H1 (cell line): ENCODE results near the gene TMC3. TPM values are rescaled to one million over a fixed set of nuclear protein-coding genes. Genes with fewer than 3 reads are reported as not detected.

Experiments
- CTCF ChIA-PET: fragments of 300-600 bp; sonication (Branson Sonifier 250); formaldehyde crosslinking; loops from one replicate; lab custom pipeline; 2021; ENCODE audit not compliant: partially characterized antibody; lab: Charles Lee
- POLR2A ChIA-PET: fragments of 300-600 bp; sonication (Branson Sonifier 250); formaldehyde crosslinking; loops from one replicate; lab custom pipeline; 2021; ENCODE audit warnings: inconsistent platforms; ENCODE audit not compliant: partially characterized antibody; lab: Charles Lee
- DNase-seq, 2 experiments: peaks; one replicate each; pipeline versions ENCODE4 v3.0.0 to v3.0.0-alpha.2; 2010 to 2022; ENCODE audit warnings: low spot score in 2 of 2, low read depth in 1 of 2, mixed read lengths in 1 of 2
- FAIRE-seq: peaks from 2 replicates; lab custom pipeline; 2011; peaks lifted over from hg19 to GRCh38; lab: Jason Lieb, UNC
- H2AFZ ChIP-seq: 2 replicates; pipeline ENCODE4 v1.8.1; 2012; ENCODE audit warnings: low read length, inconsistent platforms
- H2AK5ac ChIP-seq: 2 replicates; pipeline ENCODE4 v1.6.1; 2013; ENCODE audit warnings: low read depth, low read length
- H2BK120ac ChIP-seq: replicated peaks from 2 replicates; pipeline ENCODE3; 2013; ENCODE audit warnings: low read depth, low read length, inconsistent platforms
- H2BK12ac ChIP-seq: 2 replicates; pipeline ENCODE4 v1.6.1; 2013; ENCODE audit warnings: low read depth, low read length
- H2BK15ac ChIP-seq: 2 replicates; pipeline ENCODE4 v1.6.1; 2013; ENCODE audit warnings: low read length
- H2BK20ac ChIP-seq: 2 replicates; pipeline ENCODE4 v1.6.1; 2013; ENCODE audit warnings: low read length
- H2BK5ac ChIP-seq: 2 replicates; pipeline ENCODE4 v1.6.1; 2013; ENCODE audit warnings: low read depth, low read length
- H3K14ac ChIP-seq: 2 replicates; pipeline ENCODE4 v1.6.1; 2013; ENCODE audit warnings: inconsistent platforms; ENCODE audit not compliant: insufficient read length
- H3K18ac ChIP-seq: 2 replicates; pipeline ENCODE4 v1.6.1; 2013; ENCODE audit warnings: low read length; ENCODE audit errors: extremely low read depth
- H3K23ac ChIP-seq: 2 replicates; pipeline ENCODE4 v1.6.1; 2013; ENCODE audit warnings: inconsistent platforms; ENCODE audit not compliant: insufficient read length
- H3K23me2 ChIP-seq: 2 replicates; pipeline ENCODE4 v1.6.1; 2013; ENCODE audit warnings: low read depth, low read length
- H3K27ac ChIP-seq: 2 replicates; pipeline ENCODE4 v1.6.1; 2011; ENCODE audit warnings: low read depth, low read length, inconsistent platforms
- H3K27me3 ChIP-seq, 4 experiments: replicated peaks in 1 of 4; 1 replicate in 1 of 4; 2 replicates in 3 of 4; pipeline versions ENCODE4 v1.6.1 to v1.8.1; 2011 to 2013; ENCODE audit warnings: low read length in 3 of 4, mild to moderate bottlenecking in 3 of 4, inconsistent platforms in 2 of 4, mixed read lengths in 2 of 4, moderate library complexity in 1 of 4; ENCODE audit not compliant: control insufficient read depth in 3 of 4, insufficient read depth in 3 of 4; ENCODE audit errors: extremely low read depth in 1 of 4
- H3K36me3 ChIP-seq, 4 experiments: 2 replicates each; pipeline versions ENCODE4 v1.6.1 to v1.8.1; 2011 to 2013; ENCODE audit warnings: mild to moderate bottlenecking in 4 of 4, low read length in 3 of 4, moderate library complexity in 2 of 4, control low read depth in 1 of 4, inconsistent platforms in 1 of 4; ENCODE audit not compliant: insufficient read depth in 4 of 4, control insufficient read depth in 2 of 4
- H3K4ac ChIP-seq: replicated peaks from 2 replicates; pipeline ENCODE3; 2013; ENCODE audit warnings: low read length, low read depth, mixed read lengths, inconsistent platforms; ENCODE audit not compliant: insufficient read length
- H3K4me1 ChIP-seq, 4 experiments: replicated peaks in 1 of 4; 1 replicate in 1 of 4; 2 replicates in 3 of 4; pipeline versions ENCODE4 v1.6.1 to v1.8.1; 2011 to 2013; ENCODE audit warnings: low read length in 3 of 4, inconsistent platforms in 2 of 4, mixed read lengths in 1 of 4; ENCODE audit not compliant: insufficient read depth in 4 of 4, control insufficient read depth in 3 of 4
- H3K4me2 ChIP-seq, 2 experiments: 2 replicates each; pipeline versions ENCODE4 v1.6.1 to v1.8.1; 2011 to 2013; ENCODE audit warnings: low read depth in 2 of 2, low read length in 2 of 2, control low read depth in 1 of 2, inconsistent platforms in 1 of 2, mild to moderate bottlenecking in 1 of 2; ENCODE audit not compliant: insufficient read depth in 1 of 2
- H3K4me3 ChIP-seq, 4 experiments: fragments of 200-600, 300-600 bp in 1 of 4; sonication (generic), shearing (Covaris generic), sonication (Bioruptor Twin) in 1 of 4; 2 replicates each; pipeline versions ENCODE4 v1.5.1 to v1.8.1; 2011 to 2016; ENCODE audit warnings: low read length in 4 of 4, low read depth in 3 of 4, control low read depth in 2 of 4, inconsistent platforms in 2 of 4, mild to moderate bottlenecking in 2 of 4, mixed read lengths in 1 of 4, moderate library complexity in 1 of 4; ENCODE audit not compliant: insufficient read depth in 2 of 4; ENCODE audit errors: extremely low read depth in 1 of 4
- H3K56ac ChIP-seq: replicated peaks from 2 replicates; pipeline ENCODE3; 2013; ENCODE audit warnings: low read depth, mild to moderate bottlenecking, mixed read lengths, low read length, inconsistent platforms; ENCODE audit not compliant: insufficient read length
- H3K79me1 ChIP-seq: 2 replicates; pipeline ENCODE4 v1.6.1; 2013; ENCODE audit warnings: low read depth, low read length, control low read depth
- H3K79me2 ChIP-seq, 2 experiments: 2 replicates each; pipeline versions ENCODE4 v1.6.1 to v1.8.1; 2012 to 2013; ENCODE audit warnings: low read length in 2 of 2, mild to moderate bottlenecking in 2 of 2, inconsistent platforms in 1 of 2; ENCODE audit not compliant: insufficient read depth in 2 of 2, control insufficient read depth in 1 of 2
- H3K9ac ChIP-seq, 4 experiments: replicated peaks in 1 of 4; 1 replicate in 1 of 4; 2 replicates in 3 of 4; pipeline versions ENCODE4 v1.6.1 to v1.8.1; 2011 to 2013; ENCODE audit warnings: low read depth in 3 of 4, low read length in 3 of 4, control low read depth in 2 of 4, mild to moderate bottlenecking in 2 of 4, moderate library complexity in 2 of 4, inconsistent platforms in 1 of 4; ENCODE audit errors: extremely low read depth in 1 of 4
- H3K9me3 ChIP-seq, 2 experiments: 2 replicates each; pipeline versions ENCODE4 v1.6.1 to v1.8.1; 2012 to 2013; ENCODE audit warnings: mild to moderate bottlenecking in 2 of 2, moderate library complexity in 2 of 2, control low read depth in 1 of 2, inconsistent platforms in 1 of 2, low read depth in 1 of 2, low read length in 1 of 2, mixed read lengths in 1 of 2; ENCODE audit not compliant: insufficient read depth in 2 of 2
- H4K20me1 ChIP-seq, 2 experiments: replicated peaks in 1 of 2; 2 replicates each; pipeline versions ENCODE3 to v1.8.1; 2011 to 2013; ENCODE audit warnings: inconsistent platforms in 2 of 2, low read length in 2 of 2, mild to moderate bottlenecking in 1 of 2; ENCODE audit not compliant: insufficient read depth in 2 of 2, control insufficient read depth in 1 of 2
- H4K5ac ChIP-seq: 2 replicates; pipeline ENCODE4 v1.6.1; 2013; ENCODE audit warnings: low read length, low read depth, mixed read lengths, inconsistent platforms; ENCODE audit not compliant: insufficient read length
- H4K8ac ChIP-seq: 2 replicates; pipeline ENCODE4 v1.8.0; 2013; ENCODE audit warnings: mild to moderate bottlenecking, moderate library complexity, low read length, inconsistent platforms; ENCODE audit not compliant: insufficient read depth; ENCODE audit errors: extremely low read depth
- H4K91ac ChIP-seq: replicated peaks from 2 replicates; pipeline ENCODE3; 2013; ENCODE audit warnings: low read length, mixed read lengths, inconsistent platforms; ENCODE audit not compliant: insufficient read length
- BACH1 ChIP-seq: IDR thresholded peaks from 2 replicates; pipeline ENCODE4 v1.6.1; 2012; ENCODE audit warnings: low read length, improper control_type of control experiment
- CBX8 ChIP-seq: fragments of 300-800, 300-1000 bp; sonication (generic); IDR thresholded peaks from 2 replicates; pipeline ENCODE4 v1.7.1; 2016; ENCODE audit warnings: low read depth, low read length, borderline replicate concordance
- KDM5A ChIP-seq: fragments of 200-600 bp; IDR thresholded peaks from 2 replicates; pipeline ENCODE4 v1.7.1; 2012; ENCODE audit warnings: mild to moderate bottlenecking, low read length, inconsistent platforms, mixed read lengths
- POLR2A ChIP-seq, 2 experiments: IDR thresholded peaks; 1 replicate in 1 of 2; 2 replicates in 1 of 2; pipeline ENCODE4 v1.6.1; 2011; ENCODE audit warnings: low read depth in 2 of 2, low read length in 2 of 2, mild to moderate bottlenecking in 2 of 2; ENCODE audit errors: control extremely low read depth in 1 of 2
- RAD21 ChIP-seq, 2 experiments: IDR thresholded peaks in 1 of 2; conservative IDR thresholded peaks in 1 of 2; 2 replicates each; pipeline ENCODE4 v1.6.1; 2011; ENCODE audit warnings: low read depth in 2 of 2, low read length in 2 of 2, improper control_type of control experiment in 1 of 2, inconsistent platforms in 1 of 2, mild to moderate bottlenecking in 1 of 2, moderate library complexity in 1 of 2
- RBBP5 ChIP-seq: IDR thresholded peaks from 2 replicates; pipeline ENCODE4 v1.7.1; 2012; ENCODE audit warnings: low read depth, mild to moderate bottlenecking, inconsistent platforms, low read length, moderate library complexity, borderline replicate concordance
- SAP30 ChIP-seq: fragments of 300-600 bp; sonication (generic); IDR thresholded peaks from 2 replicates; pipeline ENCODE4 v1.7.1; 2012; ENCODE audit warnings: low read length, moderate library complexity, mild to moderate bottlenecking, inconsistent platforms; ENCODE audit not compliant: insufficient read depth, insufficient replicate concordance
- WGBS, 2 experiments: shearing (Covaris generic) in 1 of 2; methylation state at CpG; one replicate each; pipeline versions ENCODE4 v1.1.6 to v1.1.7; 2013 to 2015; ENCODE audit warnings: low lambda C conversion rate in 2 of 2, mixed read lengths in 2 of 2, inconsistent platforms in 1 of 2, low coverage in 1 of 2, missing lambda C conversion rate in 1 of 2; ENCODE audit not compliant: insufficient replicate concordance in 2 of 2, insufficient coverage in 1 of 2, insufficient read length in 1 of 2; ENCODE audit errors: extremely low coverage in 1 of 2, missing lambda C conversion rate in 1 of 2; 5-methylcytosine and 5-hydroxymethylcytosine counted together
- polyA plus RNA-seq, 7 experiments: library from polyadenylated mRNA; depleted of rRNA in 3 of 7; stranded (reverse) in 5 of 7; unstranded in 2 of 7; fragments of >200 nt in 5 of 7; fragments of 200-250 nt in 2 of 7; gene quantifications; 1 replicate in 5 of 7; 2 replicates in 1 of 7; 4 replicates in 1 of 7; pipeline versions ENCODE4 v1.2.1 to v1.2.3, GENCODE V29; 2011 to 2013; ENCODE audit warnings: missing spikeins in 2 of 7, mixed read lengths in 2 of 7
- total RNA-seq: library from RNA; stranded (reverse); fragmentation: NEBNext Ultra II Directional; extraction: Animal tissue kit (Norgen Biotek cat#: 25700); gene quantifications from 2 replicates; pipeline ENCODE4 v1.2.1, GENCODE V29; 2021
- TF ChIP-seq, protein P1 (sequence below): IDR thresholded peaks from 2 replicates; pipeline ENCODE4 v1.6.1; 2011; ENCODE audit warnings: low read depth, mild to moderate bottlenecking, low read length; ENCODE audit not compliant: insufficient read depth

TMC3 gene
- total and polyA plus RNA-seq, 2 of the 8 experiments (the other 6 are each of a cell fraction or from before 2014, with no cell fraction given): not detected

- TF ChIP-seq BACH1 (no peak), KDM5A (no peak), SAP30 (no peak), RBBP5 (no peak), RAD21 (IDR thresholded peaks at IDR 0.05 in 1 of 2, conservative IDR thresholded peaks at IDR 0.05 in 1 of 2; ENCODE audit: low read depth in 2 of 2, low read length in 2 of 2) (no peak), POLR2A (IDR thresholded peaks at IDR 0.05; ENCODE audit: control extremely low read depth in 1 of 2, low read depth in 2 of 2, low read length in 2 of 2) (no peak), CBX8 (no peak)
- TF ChIP-seq, protein P1, sequence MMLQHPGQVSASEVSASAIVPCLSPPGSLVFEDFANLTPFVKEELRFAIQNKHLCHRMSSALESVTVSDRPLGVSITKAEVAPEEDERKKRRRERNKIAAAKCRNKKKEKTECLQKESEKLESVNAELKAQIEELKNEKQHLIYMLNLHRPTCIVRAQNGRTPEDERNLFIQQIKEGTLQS: no peak
- TF ChIP-seq, all 59 proteins: peak for 0
- Histone ChIP-seq H3K79me1 (no peaks in the 10 kb centered on the region), H2BK120ac (no peak overlapping the region), H4K91ac (no peak overlapping the region), H4K8ac (no peak overlapping the region), H3K36me3 (no peaks in the 10 kb centered on the region), H2AFZ (no peak overlapping the region), H3K23ac (no peak overlapping the region), H3K27ac (no peak overlapping the region), H2AK5ac (no peak overlapping the region), H3K4me3 (no peak overlapping the region), H3K4ac (no peak overlapping the region), H2BK5ac (no peak overlapping the region), H4K5ac (no peak overlapping the region), H3K27me3 (no peaks in the 10 kb centered on the region), H3K18ac (no peak overlapping the region), H3K56ac (no peak overlapping the region), H4K20me1 (no peaks in the 10 kb centered on the region), H2BK15ac (no peak overlapping the region), H3K14ac (no peak overlapping the region), H3K79me2 (no peaks in the 10 kb centered on the region), H3K9me3 (no peaks in the 10 kb centered on the region), H2BK12ac (no peak overlapping the region), H3K23me2 (no peaks in the 10 kb centered on the region), H3K9ac (no peak overlapping the region), H3K4me1 (peaks cover 0 to 2% (median 0%) of the 10 kb centered on the region in 4 experiments; a peak in 1 of 7 replicates), H2BK20ac (no peak overlapping the region), H3K4me2 (no peak overlapping the region)
- CTCF ChIA-PET: interaction anchor here (0.6 to 2.3 kb wide), 3 partner anchors 25 to 64 kb away, joined by 3 to 9 read pairs (median 5); no protein-coding TSS in a partner anchor
- DNase-seq (no peak), FAIRE-seq (no peak)
- POLR2A ChIA-PET: no interaction called here
- 86% methylated on average over 13 of the region's 15 CpGs; no CpG with 5 or more reads in 1 of the 2 experiments for WGBS, 2 experiments
Measured at GRCh38 chr15:81331600-81331999, 42.4 kb downstream of the TMC3 start.
